ENCODE measurements around the gene HOXC9. TPM values are rescaled to one million over a fixed set of nuclear protein-coding genes. Genes with fewer than 3 reads are reported as not detected.

Gene HOXC9
- total RNA-seq, 1 experiment from 2014 or later, result not detected

- Mint-ChIP-seq H3K36me3 (no peaks in the 10 kb centered on the region), H3K27me3 (ENCODE audit: low read depth) (peaks cover 100% of the 10 kb centered on the region), H3K4me3 (no peak overlapping the region), H3K4me1 (peaks cover 23% of the 10 kb centered on the region), H3K27ac (no peak overlapping the region), H3K9me3 (no peaks in the 10 kb centered on the region)
- DNase-seq (ENCODE audit: low spot score) (no peak), ATAC-seq (no peak)
- POLR2A ChIA-PET, result interaction anchor here (0.5 to 0.6 kb wide), 2 partner anchors 80 to 234 kb away, joined by 3 to 4 read pairs; partner anchors contain the start of gene HNRNPA1
- CTCF ChIA-PET, result interaction anchor here (1.6 to 2.9 kb wide), 2 partner anchors 13 to 146 kb away, joined by 4 to 12 read pairs; partner anchors contain the start of gene HOXC5
- TF ChIP-seq ZMAT4 (CRISPR knock-in tag; IDR thresholded peaks at IDR 0.05) (no peak), PRRX2 (CRISPR knock-in tag; IDR thresholded peaks at IDR 0.05) (no peak), SMAD3 (CRISPR knock-in tag; IDR thresholded peaks at IDR 0.05; ENCODE audit: borderline replicate concordance) (no peak), E2F5 (CRISPR knock-in tag; IDR thresholded peaks at IDR 0.05) (no peak), GABPB1 (CRISPR knock-in tag; IDR thresholded peaks at IDR 0.05) (no peak), RELA (CRISPR knock-in tag; IDR thresholded peaks at IDR 0.05; ENCODE audit: borderline replicate concordance) (no peak), ARID4B (CRISPR knock-in tag; IDR thresholded peaks at IDR 0.05; ENCODE audit: borderline replicate concordance) (no peak), CREB1 (CRISPR knock-in tag; IDR thresholded peaks at IDR 0.05) (no peak), GTF2I (CRISPR knock-in tag; conservative IDR thresholded peaks at IDR 0.05) (no peak), TCF7 (CRISPR knock-in tag; IDR thresholded peaks at IDR 0.05; ENCODE audit: low read depth) (no peak), ATF6 (CRISPR knock-in tag; IDR thresholded peaks at IDR 0.05) (no peak)
Measured at GRCh38 chr12:54045868-54046521, 46.0 kb downstream of the HOXC9 start.

GRCh38 chr12:54046809-54047159, 46.8 kb downstream of the HOXC9 start:
- Mint-ChIP-seq H3K4me3 (peak overlapping the region; percentile 54), H3K27me3 (ENCODE audit: low read depth) (peaks cover 100% of the 10 kb centered on the region), H3K4me1 (peaks cover 29% of the 10 kb centered on the region), H3K27ac (no peak overlapping the region), H3K36me3 (no peaks in the 10 kb centered on the region), H3K9me3 (no peaks in the 10 kb centered on the region)
- ChIA-PET POLR2A (interaction anchor here (0.5 kb wide), 1 partner anchor 108 kb away, joined by 4 read pairs; the partner anchor contains the start of gene HOXC13), CTCF (interaction anchor here (0.9 to 1.0 kb wide), 2 partner anchors 8 to 14 kb away, joined by 4 to 9 read pairs; no protein-coding TSS in a partner anchor)
- peak; percentile 32 for ATAC-seq
- DNase-seq (ENCODE audit: low spot score), result peak; percentile 40
- TF ChIP-seq OVOL2 (CRISPR knock-in tag; IDR thresholded peaks at IDR 0.05; ENCODE audit: borderline replicate concordance) (no peak), CDX4 (CRISPR knock-in tag; IDR thresholded peaks at IDR 0.05; ENCODE audit: borderline replicate concordance) (no peak), HMGA2 (CRISPR knock-in tag; IDR thresholded peaks at IDR 0.05) (no peak), ATF3 (CRISPR knock-in tag; conservative IDR thresholded peaks at IDR 0.05) (no peak), ATF6 (CRISPR knock-in tag; IDR thresholded peaks at IDR 0.05) (no peak), NFYB (CRISPR knock-in tag; conservative IDR thresholded peaks at IDR 0.05; ENCODE audit: low read depth) (no peak), ZBTB21 (CRISPR knock-in tag; IDR thresholded peaks at IDR 0.05; ENCODE audit: borderline replicate concordance) (no peak), TEAD1 (CRISPR knock-in tag; IDR thresholded peaks at IDR 0.05) (no peak), IRF2 (CRISPR knock-in tag; IDR thresholded peaks at IDR 0.05; ENCODE audit: borderline replicate concordance, low read depth) (no peak), AR (CRISPR knock-in tag; IDR thresholded peaks at IDR 0.05) (no peak), NFATC4 (CRISPR knock-in tag; IDR thresholded peaks at IDR 0.05) (no peak)

Measured in WTC11 (cell line).